Measurements from ENCODE around the gene HRAS.

Gene HRAS

GRCh38 chr11:516400-516799 lies 19.0 kb downstream of the HRAS start:
- no peaks in the 10 kb centered on the region for H4K20me1 ChIP-seq (ENCODE audit: control insufficient read depth, insufficient read depth, low read depth, low read length)
- H3K4me3 ChIP-seq (ENCODE audit: low read length) = no peak overlapping the region
- H3F3A ChIP-seq (ENCODE audit: control insufficient read depth, insufficient read depth) = no peaks in the 10 kb centered on the region
- H3K4me2 ChIP-seq (ENCODE audit: low read length) = no peak overlapping the region
- H3K27me3 ChIP-seq (ENCODE audit: control insufficient read depth, low read length) = no peaks in the 10 kb centered on the region
- H3K9me3 ChIP-seq (ENCODE audit: control insufficient read depth, insufficient read depth, low read length) = peaks cover 7% of the 10 kb centered on the region; the same call in 1 of the 2 replicates
- no peaks in the 10 kb centered on the region for H3K9me2 ChIP-seq (replicated peaks; ENCODE audit: control insufficient read depth, low read length)
- no peaks in the 10 kb centered on the region for H3K36me3 ChIP-seq (ENCODE audit: control insufficient read depth, low read length)
- H3K79me2 ChIP-seq (ENCODE audit: control insufficient read depth, low read length) = no peaks in the 10 kb centered on the region
- TF ChIP-seq EZH2phosphoT487 (IDR thresholded peaks at IDR 0.05; ENCODE audit: borderline replicate concordance, low read length) (no peak), CTCF (IDR thresholded peaks at IDR 0.05; ENCODE audit: low read depth, low read length, poor library complexity, severe bottlenecking) (no peak)
- H3K4me1 ChIP-seq (ENCODE audit: control insufficient read depth, low read length) = peaks cover 8% of the 10 kb centered on the region
- H3K27ac ChIP-seq (ENCODE audit: low read depth, low read length) = no peak overlapping the region

GRCh38 chr11:515131-515530 lies 20.2 kb downstream of the HRAS start:
- H3K36me3 ChIP-seq (ENCODE audit: control insufficient read depth, low read length) = no peaks in the 10 kb centered on the region
- H3K4me2 ChIP-seq (ENCODE audit: low read length) = no peak overlapping the region
- H3K9me3 ChIP-seq (ENCODE audit: control insufficient read depth, insufficient read depth, low read length) = peaks cover 7% of the 10 kb centered on the region; the same call in 1 of the 2 replicates
- H3K4me1 ChIP-seq (ENCODE audit: control insufficient read depth, low read length) = peaks cover 8% of the 10 kb centered on the region
- no peaks in the 10 kb centered on the region for H4K20me1 ChIP-seq (ENCODE audit: control insufficient read depth, insufficient read depth, low read depth, low read length)
- H3K79me2 ChIP-seq (ENCODE audit: control insufficient read depth, low read length) = no peaks in the 10 kb centered on the region
- H3F3A ChIP-seq (ENCODE audit: control insufficient read depth, insufficient read depth) = no peaks in the 10 kb centered on the region
- H3K27me3 ChIP-seq (ENCODE audit: control insufficient read depth, low read length) = no peaks in the 10 kb centered on the region
- TF ChIP-seq EZH2phosphoT487 (IDR thresholded peaks at IDR 0.05; ENCODE audit: borderline replicate concordance, low read length) (no peak), CTCF (IDR thresholded peaks at IDR 0.05; ENCODE audit: low read depth, low read length, poor library complexity, severe bottlenecking) (no peak)
- no peak overlapping the region for H3K4me3 ChIP-seq (ENCODE audit: low read length)
- H3K9me2 ChIP-seq (replicated peaks; ENCODE audit: control insufficient read depth, low read length) = no peaks in the 10 kb centered on the region
- no peak overlapping the region for H3K27ac ChIP-seq (ENCODE audit: low read depth, low read length)

- Histone ChIP-seq H3F3A (ENCODE audit: control insufficient read depth, insufficient read depth) (no peaks in the 10 kb centered on the region), H3K4me2 (ENCODE audit: low read length) (no peak overlapping the region), H3K27me3 (ENCODE audit: control insufficient read depth, low read length) (no peaks in the 10 kb centered on the region), H3K9me2 (replicated peaks; ENCODE audit: control insufficient read depth, low read length) (no peaks in the 10 kb centered on the region), H3K79me2 (ENCODE audit: control insufficient read depth, low read length) (no peaks in the 10 kb centered on the region), H3K27ac (ENCODE audit: low read depth, low read length) (no peak overlapping the region), H3K36me3 (ENCODE audit: control insufficient read depth, low read length) (no peaks in the 10 kb centered on the region), H3K4me3 (ENCODE audit: low read length) (no peak overlapping the region), H4K20me1 (ENCODE audit: control insufficient read depth, insufficient read depth, low read depth, low read length) (no peaks in the 10 kb centered on the region), H3K9me3 (ENCODE audit: control insufficient read depth, insufficient read depth, low read length) (peaks cover 7% of the 10 kb centered on the region; the same call in 1 of the 2 replicates), H3K4me1 (ENCODE audit: control insufficient read depth, low read length) (peaks cover 8% of the 10 kb centered on the region)
- TF ChIP-seq EZH2phosphoT487 (IDR thresholded peaks at IDR 0.05; ENCODE audit: borderline replicate concordance, low read length) (no peak), CTCF (IDR thresholded peaks at IDR 0.05; ENCODE audit: low read depth, low read length, poor library complexity, severe bottlenecking) (no peak)
Measured at GRCh38 chr11:514606-515005, 20.8 kb downstream of the HRAS start.

All from DOHH2 (cell line).